H1 (cell line): ENCODE measurements around the gene DYNC1LI1. TPM values are rescaled to one million over a fixed set of nuclear protein-coding genes. Genes with fewer than 3 reads are reported as not detected.
A peak's percentile ranks its signal among the peaks of the same experiment; 100 is the strongest.

Experiments used
- BRCA1 ChIP-seq: IDR thresholded peaks from 2 replicates; pipeline ENCODE4 v1.6.1; 2012; ENCODE audit warnings: low read depth, low read length, improper control_type of control experiment
- CTBP2 ChIP-seq: IDR thresholded peaks from 2 replicates; pipeline ENCODE4 v1.7.0; 2011; ENCODE audit warnings: borderline replicate concordance, mild to moderate bottlenecking, moderate library complexity, mixed read lengths, low read length; ENCODE audit not compliant: insufficient read depth, insufficient read length
- CTCF ChIP-seq, 3 experiments: IDR thresholded peaks; 1 replicate in 2 of 3; 2 replicates in 1 of 3; pipeline versions ENCODE4 v1.5.1 to v1.6.1; 2011; ENCODE audit warnings: low read length in 3 of 3, mild to moderate bottlenecking in 3 of 3, inconsistent platforms in 2 of 3, low read depth in 1 of 3, moderate library complexity in 1 of 3; ENCODE audit not compliant: insufficient read depth in 1 of 3; ENCODE audit errors: control extremely low read depth in 1 of 3
- E2F6 ChIP-seq: IDR thresholded peaks from 2 replicates; pipeline ENCODE4 v1.6.1; 2012; ENCODE audit warnings: inconsistent platforms
- EGR1 ChIP-seq: IDR thresholded peaks from 2 replicates; pipeline ENCODE4 v1.6.1; 2011; ENCODE audit warnings: low read depth, low read length, borderline replicate concordance
- EP300 ChIP-seq, 2 experiments: IDR thresholded peaks; 1 replicate in 1 of 2; 2 replicates in 1 of 2; pipeline ENCODE4 v1.6.1; 2011 to 2012; ENCODE audit warnings: low read depth in 2 of 2, low read length in 2 of 2, mild to moderate bottlenecking in 2 of 2, borderline replicate concordance in 1 of 2, inconsistent platforms in 1 of 2, moderate library complexity in 1 of 2
- EZH2 ChIP-seq: fragments of 200-600 bp; sonication (generic); IDR thresholded peaks from 2 replicates; pipeline ENCODE4 v1.7.1; 2012; ENCODE audit warnings: low read depth, mild to moderate bottlenecking, moderate library complexity, low read length, inconsistent platforms; ENCODE audit not compliant: severe bottlenecking
- GABPA ChIP-seq: IDR thresholded peaks from 2 replicates; pipeline ENCODE4 v1.6.1; 2011; ENCODE audit warnings: mild to moderate bottlenecking, low read length, moderate library complexity, borderline replicate concordance; ENCODE audit not compliant: insufficient read depth
- KDM1A ChIP-seq: fragments of 200-600, 300-600 bp; sonication (generic); IDR thresholded peaks from 2 replicates; pipeline ENCODE4 v1.7.1; 2016; ENCODE audit warnings: mild to moderate bottlenecking, low read length, borderline replicate concordance
- KDM4A ChIP-seq: IDR thresholded peaks from one replicate; pipeline ENCODE4 v1.7.1; 2012; ENCODE audit warnings: low read depth, mild to moderate bottlenecking, moderate library complexity, low read length, inconsistent platforms; ENCODE audit not compliant: severe bottlenecking
- MAX ChIP-seq: IDR thresholded peaks from 2 replicates; pipeline ENCODE4 v1.6.1; 2012; ENCODE audit warnings: inconsistent platforms
- NANOG ChIP-seq: IDR thresholded peaks from 2 replicates; pipeline ENCODE4 v1.6.1; 2011; ENCODE audit warnings: low read length, low read depth, mild to moderate bottlenecking, inconsistent platforms; ENCODE audit not compliant: insufficient read depth, poor library complexity, severe bottlenecking
- NRF1 ChIP-seq: IDR thresholded peaks from 2 replicates; pipeline ENCODE4 v1.6.1; 2011; ENCODE audit warnings: mild to moderate bottlenecking, low read depth, low read length, improper control_type of control experiment
- PHF8 ChIP-seq: fragments of 200-600 bp; sonication (generic); conservative IDR thresholded peaks from 2 replicates; pipeline ENCODE4 v1.7.1; 2012; ENCODE audit warnings: low read depth, mild to moderate bottlenecking, inconsistent platforms, low read length, moderate library complexity
- POU5F1 ChIP-seq: IDR thresholded peaks from 2 replicates; pipeline ENCODE4 v1.6.1; 2011; ENCODE audit warnings: low read depth, mild to moderate bottlenecking, low read length, moderate library complexity
- SIRT6 ChIP-seq: IDR thresholded peaks from one replicate; pipeline ENCODE4 v1.7.1; 2012; ENCODE audit warnings: low read length, inconsistent platforms
- SP1 ChIP-seq: IDR thresholded peaks from 2 replicates; pipeline ENCODE4 v1.6.1; 2011; ENCODE audit warnings: low read depth, low read length
- SP2 ChIP-seq: IDR thresholded peaks from 2 replicates; pipeline ENCODE4 v1.6.1; 2012; ENCODE audit warnings: mild to moderate bottlenecking, low read length, inconsistent platforms
- SRF ChIP-seq: IDR thresholded peaks from 2 replicates; pipeline ENCODE4 v1.6.1; 2011; ENCODE audit warnings: mild to moderate bottlenecking, low read depth, low read length, moderate library complexity
- TEAD4 ChIP-seq: IDR thresholded peaks from 2 replicates; pipeline ENCODE4 v1.6.1; 2012; ENCODE audit warnings: low read depth, low read length, inconsistent platforms, mixed read lengths
- polyA plus RNA-seq, 7 experiments: library from polyadenylated mRNA; depleted of rRNA in 3 of 7; stranded (reverse) in 5 of 7; unstranded in 2 of 7; fragments of >200 nt in 5 of 7; fragments of 200-250 nt in 2 of 7; gene quantifications; 1 replicate in 5 of 7; 2 replicates in 1 of 7; 4 replicates in 1 of 7; pipeline versions ENCODE4 v1.2.1 to v1.2.3, GENCODE V29; 2011 to 2013; ENCODE audit warnings: missing spikeins in 2 of 7, mixed read lengths in 2 of 7
- total RNA-seq: library from RNA; stranded (reverse); fragmentation: NEBNext Ultra II Directional; extraction: Animal tissue kit (Norgen Biotek cat#: 25700); gene quantifications from 2 replicates; pipeline ENCODE4 v1.2.1, GENCODE V29; 2021

Gene DYNC1LI1
- total and polyA plus RNA-seq, 2 of the 8 experiments (the other 6 are each of a cell fraction or from before 2014, with no cell fraction given) = 13.6 to 45.1 TPM

GRCh38 chr3:32502118-32502945, 68.3 kb downstream of the DYNC1LI1 start, which contains the start of gene CMTM6 (continued):
- TF ChIP-seq TEAD4 (no peak), POU5F1 (no peak), E2F6 (no peak), CTBP2 (no peak), KDM1A (no peak), KDM4A (peak; percentile 79), EZH2 (no peak), SP1 (no peak), BRCA1 (no peak), GABPA (no peak; the same call in 1 of the 2 replicates), NRF1 (no peak), EGR1 (peak; percentile 61; the same call in 1 of the 2 replicates), CTCF (IDR thresholded peaks at IDR 0.05; ENCODE audit: control extremely low read depth in 1 of 3, insufficient read depth in 1 of 3, low read depth in 1 of 3, low read length in 3 of 3) (no peak), NANOG (no peak), SRF (no peak), SP2 (no peak), PHF8 (peak; percentile 78), SIRT6 (no peak), EP300 (IDR thresholded peaks at IDR 0.05; ENCODE audit: borderline replicate concordance in 1 of 2, low read depth in 2 of 2, low read length in 2 of 2) (no peak), MAX (no peak)
